GM19455 (cell line): ENCODE results near the gene RCE1.

ENCODE experiments used
- ATAC-seq: cut with Tn5 transposase; IDR thresholded peaks from one replicate; pipeline ENCODE4 v1.9.1; 2021; ENCODE audit not compliant: unreplicated experiment

The RCE1 gene

DNA sequence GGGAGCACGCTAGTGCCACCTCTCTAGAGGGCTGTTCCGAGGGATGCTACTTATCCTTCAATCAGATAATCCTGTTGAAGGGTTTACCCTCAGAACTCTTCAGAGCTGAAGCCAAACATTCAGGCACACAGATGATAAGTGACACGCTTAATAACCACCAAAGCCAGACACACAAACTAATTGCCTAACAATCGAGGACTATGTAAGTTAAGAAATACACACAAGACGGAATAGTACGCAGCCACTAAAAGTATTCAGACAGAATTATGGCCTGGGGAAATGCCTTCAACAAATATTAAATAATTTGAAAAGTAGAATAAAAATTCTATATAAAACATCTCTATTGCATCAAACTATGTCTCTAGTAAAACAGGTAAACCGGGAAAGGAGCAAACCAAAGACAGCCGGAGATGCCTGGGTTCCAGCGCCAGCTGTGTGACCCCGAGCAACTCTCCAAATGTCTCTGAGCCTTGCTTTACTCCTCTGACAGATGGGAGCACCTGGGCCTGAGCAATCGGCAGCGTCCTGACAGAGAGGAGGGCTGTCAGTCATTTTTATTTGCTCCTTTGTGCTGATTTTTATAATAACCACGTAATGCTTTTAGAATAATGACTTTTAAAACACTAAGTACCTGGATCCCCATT lies 25.0 kb downstream of the RCE1 start:
- peak; percentile 22 for ATAC-seq

GRCh38 chr11:66868726-66869566 lies 25.7 kb downstream of the RCE1 start:
- ATAC-seq: peak; percentile 82

- ATAC-seq: no peak
Observed at GRCh38 chr11:66869567-66869870, 26.3 kb downstream of the RCE1 start.

DNA sequence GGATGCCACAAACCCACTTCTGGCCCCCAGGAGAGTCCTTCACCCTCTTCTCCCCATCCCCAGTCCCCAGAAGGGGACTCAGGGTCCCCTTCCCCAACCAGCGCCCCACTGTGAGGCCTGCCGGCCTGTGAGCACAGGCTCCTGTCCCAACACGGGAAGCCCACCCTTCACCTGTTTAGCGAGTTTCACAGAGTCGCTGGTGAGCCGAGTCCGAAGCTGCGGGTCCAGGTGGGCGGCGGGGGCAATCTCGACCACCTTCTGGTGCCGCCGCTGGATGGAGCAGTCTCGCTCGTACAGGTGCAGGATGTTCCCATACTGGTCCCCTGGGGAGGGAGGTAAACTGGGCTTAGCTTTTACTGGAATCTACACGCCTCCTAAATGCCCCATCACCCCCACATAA lies 26.9 kb downstream of the RCE1 start:
- ATAC-seq: no peak

GRCh38 chr11:66870616-66871520 lies 27.6 kb downstream of the RCE1 start:
- ATAC-seq: no peak

GRCh38 chr11:66871521-66871901 lies 28.3 kb downstream of the RCE1 start:
- no peak for ATAC-seq

DNA sequence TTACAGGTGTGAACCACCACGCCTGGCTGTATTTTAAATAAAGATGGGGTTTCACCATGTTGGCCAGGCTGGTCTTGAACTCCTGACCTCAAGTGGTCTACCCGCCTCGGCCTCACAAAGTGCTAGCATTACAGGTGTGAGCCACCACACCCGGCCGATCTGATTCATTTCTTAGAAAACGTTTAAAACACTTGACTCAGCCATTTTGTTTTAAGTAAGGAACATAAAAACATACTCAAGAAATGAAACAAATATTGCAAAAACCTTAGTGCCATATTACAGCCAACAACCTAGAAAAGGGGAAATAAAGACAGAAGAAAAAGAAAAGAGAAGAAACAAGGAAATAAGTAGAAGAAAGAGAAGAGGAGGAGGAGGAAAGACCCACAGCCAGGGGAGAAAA lies 31.0 kb downstream of the RCE1 start:
- ATAC-seq: no peak

DNA sequence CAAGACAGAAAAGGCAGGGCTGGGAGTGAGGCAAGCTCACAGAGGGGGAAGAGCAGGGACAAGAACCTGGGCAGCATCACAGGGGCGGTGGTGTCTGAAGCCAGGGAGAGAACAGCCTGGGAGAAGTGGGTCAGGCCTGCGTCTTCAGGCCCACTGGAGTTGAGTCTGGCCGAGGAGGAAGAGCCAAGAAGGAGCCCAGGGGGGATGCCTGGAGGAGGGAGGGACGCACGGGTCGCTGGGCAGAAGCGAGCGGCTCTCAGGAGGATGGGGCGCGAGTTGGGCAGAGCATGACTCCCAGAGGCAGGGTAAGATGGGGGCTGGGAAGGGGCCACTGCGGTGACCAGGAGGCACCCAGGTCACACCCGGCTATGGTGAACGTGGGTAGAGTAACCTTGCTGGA lies 32.1 kb downstream of the RCE1 start:
- ATAC-seq: no peak

DNA sequence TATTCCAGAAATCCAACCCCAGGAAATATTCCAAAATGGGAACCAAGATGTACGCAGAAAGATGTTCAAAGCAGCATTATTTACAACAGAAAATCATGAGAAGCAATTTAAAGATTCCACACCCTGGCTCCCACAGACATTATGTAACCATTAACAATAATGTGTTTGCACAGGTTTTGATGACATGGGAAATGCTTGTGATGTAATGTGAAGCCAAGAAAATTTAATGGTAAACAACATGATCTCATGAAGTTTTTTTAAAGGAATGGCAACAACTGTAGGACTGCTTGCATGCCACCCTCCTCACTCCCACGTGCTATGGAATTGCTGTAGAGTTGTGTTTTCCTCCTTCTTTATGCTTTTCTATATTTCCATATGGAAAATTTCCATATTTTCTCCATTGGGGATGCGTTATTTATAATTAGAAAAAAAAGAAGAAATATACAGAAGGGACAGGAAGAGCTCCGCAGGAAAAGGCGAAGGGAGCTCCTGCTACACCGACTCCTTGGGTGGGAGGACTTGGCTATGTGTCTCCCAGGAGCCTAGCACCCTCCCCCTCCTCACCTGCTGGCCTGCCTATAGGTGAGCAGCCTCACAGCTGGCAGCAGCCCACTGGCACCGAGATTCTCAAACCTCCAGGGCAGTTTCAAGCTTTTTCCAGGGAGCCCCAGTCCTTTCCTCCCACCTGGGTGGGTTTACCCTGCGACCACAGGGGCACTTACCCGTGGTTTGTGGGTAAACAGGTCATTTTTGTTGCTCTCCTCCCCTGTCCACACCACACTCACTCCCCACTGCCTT lies 34.5 kb downstream of the RCE1 start:
- no peak for ATAC-seq

- ATAC-seq: no peak
Observed at GRCh38 chr11:66878474-66878873, 35.2 kb downstream of the RCE1 start.

- ATAC-seq: no peak
Observed at GRCh38 chr11:66879000-66879399, 35.8 kb downstream of the RCE1 start.

GRCh38 chr11:66879583-66879982 lies 36.3 kb downstream of the RCE1 start:
- no peak for ATAC-seq

- no peak for ATAC-seq
Observed at GRCh38 chr11:66879999-66880398, 36.8 kb downstream of the RCE1 start.

- ATAC-seq: no peak
Observed at GRCh38 chr11:66880496-66881450, 37.5 kb downstream of the RCE1 start.

- no peak for ATAC-seq
Observed at GRCh38 chr11:66881451-66881835, 38.2 kb downstream of the RCE1 start.

GRCh38 chr11:66881927-66882452 lies 38.7 kb downstream of the RCE1 start:
- no peak for ATAC-seq

GRCh38 chr11:66882561-66883015 lies 39.3 kb downstream of the RCE1 start:
- no peak for ATAC-seq

DNA sequence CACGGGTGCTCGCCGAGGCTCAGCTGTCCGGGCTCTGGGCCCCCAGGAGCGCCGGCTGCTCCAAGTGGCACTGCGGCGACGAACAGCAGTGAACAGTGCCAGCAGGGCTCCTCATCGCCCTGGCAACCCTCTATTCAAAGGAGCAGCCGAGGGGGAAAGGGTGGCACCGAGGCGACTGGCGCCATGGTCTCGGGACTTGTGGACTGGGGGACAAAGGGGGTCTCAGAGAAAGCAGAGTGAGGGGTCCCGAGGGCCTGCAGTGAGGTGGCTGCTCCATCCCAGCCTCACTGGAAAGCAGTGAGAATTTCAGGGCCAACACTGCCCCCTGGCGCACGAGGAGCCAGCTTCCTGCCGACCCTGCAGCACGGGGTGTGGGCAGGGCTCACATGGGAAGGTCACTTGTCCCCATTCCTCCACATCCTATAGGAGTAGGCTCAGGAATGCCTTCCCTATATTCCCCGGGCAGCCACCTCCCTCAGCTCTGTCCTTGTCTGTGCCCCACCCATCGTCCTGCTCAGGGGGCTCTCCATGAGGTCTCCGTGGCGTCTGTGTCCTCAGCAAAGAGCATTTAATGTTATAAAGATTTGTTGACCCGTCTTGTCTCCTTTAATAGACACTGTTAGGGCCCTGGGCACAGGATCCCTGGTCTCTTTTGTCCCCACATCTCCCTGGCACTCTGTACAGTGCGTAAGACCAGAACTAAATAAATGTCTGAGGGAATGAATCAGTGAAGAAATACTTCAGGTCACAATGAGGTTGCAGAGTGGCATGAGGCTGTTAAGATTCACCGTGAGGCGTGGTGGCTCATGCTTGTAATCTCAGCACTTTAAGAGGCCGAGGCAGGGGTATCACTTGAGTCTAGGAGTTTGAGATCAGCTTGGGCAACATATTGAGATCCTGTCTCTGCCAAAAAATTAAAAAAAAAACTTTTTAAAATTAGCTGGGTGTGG lies 40.0 kb downstream of the RCE1 start:
- no peak for ATAC-seq
